H1 (cell line): ENCODE data around the gene POLR2L. TPM values are rescaled to one million over a fixed set of nuclear protein-coding genes. Genes with fewer than 3 reads are reported as not detected.

Source experiments
- CTCF ChIA-PET: fragments of 300-600 bp; sonication (Branson Sonifier 250); formaldehyde crosslinking; loops from one replicate; lab custom pipeline; 2021; ENCODE audit not compliant: partially characterized antibody; lab: Charles Lee
- POLR2A ChIA-PET: fragments of 300-600 bp; sonication (Branson Sonifier 250); formaldehyde crosslinking; loops from one replicate; lab custom pipeline; 2021; ENCODE audit warnings: inconsistent platforms; ENCODE audit not compliant: partially characterized antibody; lab: Charles Lee
- DNase-seq, 2 experiments: peaks; one replicate each; pipeline versions ENCODE4 v3.0.0 to v3.0.0-alpha.2; 2010 to 2022; ENCODE audit warnings: low spot score in 2 of 2, low read depth in 1 of 2, mixed read lengths in 1 of 2
- FAIRE-seq: peaks from 2 replicates; lab custom pipeline; 2011; peaks lifted over from hg19 to GRCh38; lab: Jason Lieb, UNC
- H2AFZ ChIP-seq: 2 replicates; pipeline ENCODE4 v1.8.1; 2012; ENCODE audit warnings: low read length, inconsistent platforms
- H2AK5ac ChIP-seq: 2 replicates; pipeline ENCODE4 v1.6.1; 2013; ENCODE audit warnings: low read depth, low read length
- H2BK120ac ChIP-seq: replicated peaks from 2 replicates; pipeline ENCODE3; 2013; ENCODE audit warnings: low read depth, low read length, inconsistent platforms
- H2BK12ac ChIP-seq: 2 replicates; pipeline ENCODE4 v1.6.1; 2013; ENCODE audit warnings: low read depth, low read length
- H2BK15ac ChIP-seq: 2 replicates; pipeline ENCODE4 v1.6.1; 2013; ENCODE audit warnings: low read length
- H2BK20ac ChIP-seq: 2 replicates; pipeline ENCODE4 v1.6.1; 2013; ENCODE audit warnings: low read length
- H2BK5ac ChIP-seq: 2 replicates; pipeline ENCODE4 v1.6.1; 2013; ENCODE audit warnings: low read depth, low read length
- H3K14ac ChIP-seq: 2 replicates; pipeline ENCODE4 v1.6.1; 2013; ENCODE audit warnings: inconsistent platforms; ENCODE audit not compliant: insufficient read length
- H3K18ac ChIP-seq: 2 replicates; pipeline ENCODE4 v1.6.1; 2013; ENCODE audit warnings: low read length; ENCODE audit errors: extremely low read depth
- H3K23ac ChIP-seq: 2 replicates; pipeline ENCODE4 v1.6.1; 2013; ENCODE audit warnings: inconsistent platforms; ENCODE audit not compliant: insufficient read length
- H3K23me2 ChIP-seq: 2 replicates; pipeline ENCODE4 v1.6.1; 2013; ENCODE audit warnings: low read depth, low read length
- H3K27ac ChIP-seq: 2 replicates; pipeline ENCODE4 v1.6.1; 2011; ENCODE audit warnings: low read depth, low read length, inconsistent platforms
- H3K27me3 ChIP-seq, 4 experiments: replicated peaks in 1 of 4; 1 replicate in 1 of 4; 2 replicates in 3 of 4; pipeline versions ENCODE4 v1.6.1 to v1.8.1; 2011 to 2013; ENCODE audit warnings: low read length in 3 of 4, mild to moderate bottlenecking in 3 of 4, inconsistent platforms in 2 of 4, mixed read lengths in 2 of 4, moderate library complexity in 1 of 4; ENCODE audit not compliant: control insufficient read depth in 3 of 4, insufficient read depth in 3 of 4; ENCODE audit errors: extremely low read depth in 1 of 4
- H3K36me3 ChIP-seq, 4 experiments: 2 replicates each; pipeline versions ENCODE4 v1.6.1 to v1.8.1; 2011 to 2013; ENCODE audit warnings: mild to moderate bottlenecking in 4 of 4, low read length in 3 of 4, moderate library complexity in 2 of 4, control low read depth in 1 of 4, inconsistent platforms in 1 of 4; ENCODE audit not compliant: insufficient read depth in 4 of 4, control insufficient read depth in 2 of 4
- H3K4ac ChIP-seq: replicated peaks from 2 replicates; pipeline ENCODE3; 2013; ENCODE audit warnings: low read length, low read depth, mixed read lengths, inconsistent platforms; ENCODE audit not compliant: insufficient read length
- H3K4me1 ChIP-seq, 4 experiments: replicated peaks in 1 of 4; 1 replicate in 1 of 4; 2 replicates in 3 of 4; pipeline versions ENCODE4 v1.6.1 to v1.8.1; 2011 to 2013; ENCODE audit warnings: low read length in 3 of 4, inconsistent platforms in 2 of 4, mixed read lengths in 1 of 4; ENCODE audit not compliant: insufficient read depth in 4 of 4, control insufficient read depth in 3 of 4
- H3K4me2 ChIP-seq, 2 experiments: 2 replicates each; pipeline versions ENCODE4 v1.6.1 to v1.8.1; 2011 to 2013; ENCODE audit warnings: low read depth in 2 of 2, low read length in 2 of 2, control low read depth in 1 of 2, inconsistent platforms in 1 of 2, mild to moderate bottlenecking in 1 of 2; ENCODE audit not compliant: insufficient read depth in 1 of 2
- H3K4me3 ChIP-seq, 4 experiments: fragments of 200-600, 300-600 bp in 1 of 4; sonication (generic), shearing (Covaris generic), sonication (Bioruptor Twin) in 1 of 4; 2 replicates each; pipeline versions ENCODE4 v1.5.1 to v1.8.1; 2011 to 2016; ENCODE audit warnings: low read length in 4 of 4, low read depth in 3 of 4, control low read depth in 2 of 4, inconsistent platforms in 2 of 4, mild to moderate bottlenecking in 2 of 4, mixed read lengths in 1 of 4, moderate library complexity in 1 of 4; ENCODE audit not compliant: insufficient read depth in 2 of 4; ENCODE audit errors: extremely low read depth in 1 of 4
- H3K56ac ChIP-seq: replicated peaks from 2 replicates; pipeline ENCODE3; 2013; ENCODE audit warnings: low read depth, mild to moderate bottlenecking, mixed read lengths, low read length, inconsistent platforms; ENCODE audit not compliant: insufficient read length
- H3K79me1 ChIP-seq: 2 replicates; pipeline ENCODE4 v1.6.1; 2013; ENCODE audit warnings: low read depth, low read length, control low read depth
- H3K79me2 ChIP-seq, 2 experiments: 2 replicates each; pipeline versions ENCODE4 v1.6.1 to v1.8.1; 2012 to 2013; ENCODE audit warnings: low read length in 2 of 2, mild to moderate bottlenecking in 2 of 2, inconsistent platforms in 1 of 2; ENCODE audit not compliant: insufficient read depth in 2 of 2, control insufficient read depth in 1 of 2
- H3K9ac ChIP-seq, 4 experiments: replicated peaks in 1 of 4; 1 replicate in 1 of 4; 2 replicates in 3 of 4; pipeline versions ENCODE4 v1.6.1 to v1.8.1; 2011 to 2013; ENCODE audit warnings: low read depth in 3 of 4, low read length in 3 of 4, control low read depth in 2 of 4, mild to moderate bottlenecking in 2 of 4, moderate library complexity in 2 of 4, inconsistent platforms in 1 of 4; ENCODE audit errors: extremely low read depth in 1 of 4
- H3K9me3 ChIP-seq, 2 experiments: 2 replicates each; pipeline versions ENCODE4 v1.6.1 to v1.8.1; 2012 to 2013; ENCODE audit warnings: mild to moderate bottlenecking in 2 of 2, moderate library complexity in 2 of 2, control low read depth in 1 of 2, inconsistent platforms in 1 of 2, low read depth in 1 of 2, low read length in 1 of 2, mixed read lengths in 1 of 2; ENCODE audit not compliant: insufficient read depth in 2 of 2
- H4K20me1 ChIP-seq, 2 experiments: replicated peaks in 1 of 2; 2 replicates each; pipeline versions ENCODE3 to v1.8.1; 2011 to 2013; ENCODE audit warnings: inconsistent platforms in 2 of 2, low read length in 2 of 2, mild to moderate bottlenecking in 1 of 2; ENCODE audit not compliant: insufficient read depth in 2 of 2, control insufficient read depth in 1 of 2
- H4K5ac ChIP-seq: 2 replicates; pipeline ENCODE4 v1.6.1; 2013; ENCODE audit warnings: low read length, low read depth, mixed read lengths, inconsistent platforms; ENCODE audit not compliant: insufficient read length
- H4K8ac ChIP-seq: 2 replicates; pipeline ENCODE4 v1.8.0; 2013; ENCODE audit warnings: mild to moderate bottlenecking, moderate library complexity, low read length, inconsistent platforms; ENCODE audit not compliant: insufficient read depth; ENCODE audit errors: extremely low read depth
- H4K91ac ChIP-seq: replicated peaks from 2 replicates; pipeline ENCODE3; 2013; ENCODE audit warnings: low read length, mixed read lengths, inconsistent platforms; ENCODE audit not compliant: insufficient read length
- BACH1 ChIP-seq: IDR thresholded peaks from 2 replicates; pipeline ENCODE4 v1.6.1; 2012; ENCODE audit warnings: low read length, improper control_type of control experiment
- CBX8 ChIP-seq: fragments of 300-800, 300-1000 bp; sonication (generic); IDR thresholded peaks from 2 replicates; pipeline ENCODE4 v1.7.1; 2016; ENCODE audit warnings: low read depth, low read length, borderline replicate concordance
- CHD1 ChIP-seq: IDR thresholded peaks from 2 replicates; pipeline ENCODE4 v1.6.1; 2012; ENCODE audit warnings: low read depth, low read length, improper control_type of control experiment
- CHD2 ChIP-seq: IDR thresholded peaks from 2 replicates; pipeline ENCODE4 v1.6.1; 2012; ENCODE audit warnings: low read length, improper control_type of control experiment
- EZH2 ChIP-seq: fragments of 200-600 bp; sonication (generic); IDR thresholded peaks from 2 replicates; pipeline ENCODE4 v1.7.1; 2012; ENCODE audit warnings: low read depth, mild to moderate bottlenecking, moderate library complexity, low read length, inconsistent platforms; ENCODE audit not compliant: severe bottlenecking
- GTF2F1 ChIP-seq: IDR thresholded peaks from 2 replicates; pipeline ENCODE4 v1.6.1; 2012; ENCODE audit warnings: low read depth, low read length, improper control_type of control experiment, borderline replicate concordance
- POLR2AphosphoS5 ChIP-seq: IDR thresholded peaks from 2 replicates; pipeline ENCODE4 v1.6.1; 2011; ENCODE audit warnings: low read depth, low read length
- POU5F1 ChIP-seq: IDR thresholded peaks from 2 replicates; pipeline ENCODE4 v1.6.1; 2011; ENCODE audit warnings: low read depth, mild to moderate bottlenecking, low read length, moderate library complexity
- SAP30 ChIP-seq: fragments of 300-600 bp; sonication (generic); IDR thresholded peaks from 2 replicates; pipeline ENCODE4 v1.7.1; 2012; ENCODE audit warnings: low read length, moderate library complexity, mild to moderate bottlenecking, inconsistent platforms; ENCODE audit not compliant: insufficient read depth, insufficient replicate concordance
- TAF1 ChIP-seq: IDR thresholded peaks from 2 replicates; pipeline ENCODE4 v1.6.1; 2011; ENCODE audit warnings: mild to moderate bottlenecking, low read depth, low read length
- YY1 ChIP-seq: IDR thresholded peaks from 2 replicates; pipeline ENCODE4 v1.6.1; 2011; ENCODE audit warnings: low read depth, mild to moderate bottlenecking, low read length
- WGBS, 2 experiments: shearing (Covaris generic) in 1 of 2; methylation state at CpG; one replicate each; pipeline versions ENCODE4 v1.1.6 to v1.1.7; 2013 to 2015; ENCODE audit warnings: low lambda C conversion rate in 2 of 2, mixed read lengths in 2 of 2, inconsistent platforms in 1 of 2, low coverage in 1 of 2, missing lambda C conversion rate in 1 of 2; ENCODE audit not compliant: insufficient replicate concordance in 2 of 2, insufficient coverage in 1 of 2, insufficient read length in 1 of 2; ENCODE audit errors: extremely low coverage in 1 of 2, missing lambda C conversion rate in 1 of 2; 5-methylcytosine and 5-hydroxymethylcytosine counted together
- polyA plus RNA-seq, 7 experiments: library from polyadenylated mRNA; depleted of rRNA in 3 of 7; stranded (reverse) in 5 of 7; unstranded in 2 of 7; fragments of >200 nt in 5 of 7; fragments of 200-250 nt in 2 of 7; gene quantifications; 1 replicate in 5 of 7; 2 replicates in 1 of 7; 4 replicates in 1 of 7; pipeline versions ENCODE4 v1.2.1 to v1.2.3, GENCODE V29; 2011 to 2013; ENCODE audit warnings: missing spikeins in 2 of 7, mixed read lengths in 2 of 7
- total RNA-seq: library from RNA; stranded (reverse); fragmentation: NEBNext Ultra II Directional; extraction: Animal tissue kit (Norgen Biotek cat#: 25700); gene quantifications from 2 replicates; pipeline ENCODE4 v1.2.1, GENCODE V29; 2021
- TF ChIP-seq, protein P1 (sequence below): IDR thresholded peaks from 2 replicates; pipeline ENCODE4 v1.6.1; 2011; ENCODE audit warnings: low read depth, mild to moderate bottlenecking, low read length; ENCODE audit not compliant: insufficient read depth

The POLR2L gene
- total and polyA plus RNA-seq, 2 of the 8 experiments (the other 6 are each of a cell fraction or from before 2014, with no cell fraction given): 140 to 151 TPM

DNA sequence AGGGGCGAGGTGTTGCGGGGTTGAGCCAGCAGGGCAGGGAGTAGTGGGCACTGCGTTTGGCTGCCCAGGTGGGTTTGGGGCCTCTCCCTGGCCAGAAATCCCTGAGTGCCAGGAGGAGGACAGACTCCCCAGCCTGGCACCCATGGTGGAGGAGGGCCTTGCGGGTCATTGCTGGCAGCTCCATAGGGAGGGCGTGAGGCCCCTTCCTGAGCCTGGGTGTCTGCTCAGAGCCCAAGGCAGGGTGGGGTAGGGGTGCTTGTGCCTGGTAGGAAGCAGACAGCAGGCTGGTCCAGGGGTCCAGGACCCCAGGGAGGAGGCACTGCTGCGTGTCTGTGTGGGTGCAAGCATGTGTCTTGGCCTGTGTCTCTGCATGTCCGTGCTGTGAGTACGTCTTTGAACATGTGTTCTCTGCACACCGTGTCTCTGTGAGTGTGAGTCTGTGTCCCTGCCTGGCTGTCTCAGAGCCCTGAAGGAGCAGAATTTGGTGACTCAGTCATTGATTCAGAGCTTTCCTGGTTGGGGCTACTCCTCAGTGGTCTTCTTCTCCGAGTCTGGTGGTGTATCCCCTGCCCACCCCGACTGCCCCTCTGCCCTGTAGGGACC, 4.3 kb upstream of the POLR2L start:
- peaks cover 0 to 17% of the 10 kb centered on the region in 2 experiments; a peak in 1 of 4 replicates for H3K79me2 ChIP-seq
- no peak for FAIRE-seq
- H3K4me2 ChIP-seq: no peak overlapping the region
- H2AFZ ChIP-seq: no peak overlapping the region
- no peak overlapping the region for H3K56ac ChIP-seq
- H3K23ac ChIP-seq: no peak overlapping the region
- no peak overlapping the region for H3K27ac ChIP-seq
- H3K14ac ChIP-seq: no peak overlapping the region
- no peak overlapping the region for H3K4ac ChIP-seq
- no peak overlapping the region for H4K91ac ChIP-seq
- WGBS, 2 experiments: 93% methylated on average over 11 of the region's 11 CpGs; no CpG with 5 or more reads in 1 of the 2 experiments
- POLR2A ChIA-PET: interaction anchor here (0.6 to 40.4 kb wide), 6 partner anchors 11 to 173 kb away, joined by 3 to 1917 read pairs (median 3); partner anchors contain the start of genes CD151, CEND1, CHID1 and CRACR2B
- H3K4me3 ChIP-seq: no peak overlapping the region
- no peak overlapping the region; the same call in 1 of the 2 replicates for H2BK20ac ChIP-seq
- H2BK15ac ChIP-seq: peak overlapping the region; percentile 100
- H3K18ac ChIP-seq: no peak overlapping the region
- no peak overlapping the region for H3K9ac ChIP-seq
- H2BK120ac ChIP-seq: no peak overlapping the region
- H4K20me1 ChIP-seq: peaks cover 10 to 20% of the 10 kb centered on the region in 2 experiments
- peaks cover 32% of the 10 kb centered on the region; the same call in 1 of the 2 replicates for H3K23me2 ChIP-seq
- no peaks in the 10 kb centered on the region for H3K9me3 ChIP-seq
- peaks cover 0 to 2% (median 0%) of the 10 kb centered on the region in 4 experiments; a peak in 4 of 7 replicates for H3K27me3 ChIP-seq
- H3K36me3 ChIP-seq: no peaks in the 10 kb centered on the region
- CTCF ChIA-PET: interaction anchor here (0.5 to 6.7 kb wide), 18 partner anchors 9 to 204 kb away, joined by 3 to 74 read pairs (median 4); partner anchors contain the start of gene PIDD1
- H2AK5ac ChIP-seq: peak overlapping the region; percentile 40; the same call in 1 of the 2 replicates
- peak overlapping the region; percentile 73; the same call in 1 of the 2 replicates for H2BK5ac ChIP-seq
- H2BK12ac ChIP-seq: peak overlapping the region; percentile 9; the same call in 1 of the 2 replicates
- H3K4me1 ChIP-seq: peaks cover 0 to 44% (median 29%) of the 10 kb centered on the region in 4 experiments; a peak in 6 of 7 replicates
- H3K79me1 ChIP-seq: no peaks in the 10 kb centered on the region
- H4K8ac ChIP-seq: no peak overlapping the region
- no peak for DNase-seq
- H4K5ac ChIP-seq: no peak overlapping the region
- TF ChIP-seq CHD1: no peak
- no peak for TF ChIP-seq CBX8
- no peak for TF ChIP-seq SAP30
- TF ChIP-seq, protein P1, sequence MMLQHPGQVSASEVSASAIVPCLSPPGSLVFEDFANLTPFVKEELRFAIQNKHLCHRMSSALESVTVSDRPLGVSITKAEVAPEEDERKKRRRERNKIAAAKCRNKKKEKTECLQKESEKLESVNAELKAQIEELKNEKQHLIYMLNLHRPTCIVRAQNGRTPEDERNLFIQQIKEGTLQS: no peak
- no peak for TF ChIP-seq GTF2F1
- TF ChIP-seq BACH1: no peak
- TF ChIP-seq CHD2: no peak
- TF ChIP-seq POU5F1: no peak
- no peak for TF ChIP-seq EZH2
- TF ChIP-seq YY1: no peak
- no peak for TF ChIP-seq TAF1
- TF ChIP-seq POLR2AphosphoS5: no peak
